ENCODE results near the gene IRF2. TPM values are rescaled to one million over a fixed set of nuclear protein-coding genes. Genes with fewer than 3 reads are reported as not detected.
A peak's percentile ranks its signal among the peaks of the same experiment; 100 is the strongest.
"Not testable (repeated sequence)": the region's sequence is repeated elsewhere in the genome, so short reads cannot be mapped to it uniquely, and the experiment has no call there.

IRF2 gene
- total and polyA plus RNA-seq, 2 donors from 2014 or later, result 16.8 to 42.8 TPM

- Histone ChIP-seq H3K36me3 (ENCODE audit: control insufficient read depth in 2 of 3, insufficient read depth in 3 of 3, low read length in 3 of 3) (no peaks in the 10 kb centered on the region), H3K27ac (ENCODE audit: low read depth in 2 of 2, low read length in 2 of 2) (no peak overlapping the region), H3K9me3 (ENCODE audit: control insufficient read depth in 2 of 3, insufficient read depth in 1 of 3, low read length in 3 of 3) (no peaks in the 10 kb centered on the region), H3K4me1 (ENCODE audit: control insufficient read depth in 2 of 3, insufficient read depth in 2 of 3, low read depth in 1 of 3, low read length in 3 of 3) (peaks cover 2 to 12% (median 7%) of the 10 kb centered on the region in 3 donors), H3K9ac (ENCODE audit: low read length in 3 of 3) (peak overlapping the region in 2 of 3 donors; percentile 70 to 84), H3K27me3 (ENCODE audit: control insufficient read depth, insufficient read depth, low read length) (no peaks in the 10 kb centered on the region), H3K4me3 (ENCODE audit: low read length in 3 of 3) (peak overlapping the region; percentile 72 to 90 (median 78))
- intact Hi-C loops (cut with DNase I), result no loop called here
- no peak for TF ChIP-seq CTCF (IDR thresholded peaks at IDR 0.05; ENCODE audit: borderline replicate concordance, extremely low read depth, insufficient read depth)
- DNase-seq (peak; percentile 83 to 94 (median 85)), FAIRE-seq (no peak)
These were observed 130.7 kb downstream of the IRF2 start for GRCh38 chr4:184343502-184344177.

- H3K9ac ChIP-seq (ENCODE audit: low read length in 3 of 3), result peak overlapping the region in 1 of 3 donors; percentile 70
- intact Hi-C loops (cut with DNase I); H3K4me1 ChIP-seq (ENCODE audit: control insufficient read depth in 2 of 3, insufficient read depth in 2 of 3, low read depth in 1 of 3, low read length in 3 of 3); H3K9me3 ChIP-seq (ENCODE audit: control insufficient read depth in 2 of 3, insufficient read depth in 1 of 3, low read length in 3 of 3); DNase-seq; H3K36me3 ChIP-seq (ENCODE audit: control insufficient read depth in 2 of 3, insufficient read depth in 3 of 3, low read length in 3 of 3); FAIRE-seq; H3K27me3 ChIP-seq (ENCODE audit: control insufficient read depth, insufficient read depth, low read length); H3K27ac ChIP-seq (ENCODE audit: low read depth in 2 of 2, low read length in 2 of 2); H3K4me3 ChIP-seq (ENCODE audit: low read length in 3 of 3): not testable (repeated sequence)
These were observed 131.5 kb downstream of the IRF2 start for GRCh38 chr4:184342857-184343237.

- Histone ChIP-seq H3K27me3 (ENCODE audit: control insufficient read depth, insufficient read depth, low read length) (no peaks in the 10 kb centered on the region), H3K9me3 (ENCODE audit: control insufficient read depth in 2 of 3, insufficient read depth in 1 of 3, low read length in 3 of 3) (no peaks in the 10 kb centered on the region), H3K4me3 (ENCODE audit: low read length in 3 of 3) (no peak overlapping the region), H3K9ac (ENCODE audit: low read length in 3 of 3) (no peak overlapping the region), H3K36me3 (ENCODE audit: control insufficient read depth in 2 of 3, insufficient read depth in 3 of 3, low read length in 3 of 3) (no peaks in the 10 kb centered on the region), H3K27ac (ENCODE audit: low read depth in 2 of 2, low read length in 2 of 2) (no peak overlapping the region), H3K4me1 (ENCODE audit: control insufficient read depth in 2 of 3, insufficient read depth in 2 of 3, low read depth in 1 of 3, low read length in 3 of 3) (peaks cover 0 to 2% (median under 1%) of the 10 kb centered on the region in 3 donors)
- DNase-seq, result no peak
- no peak for TF ChIP-seq CTCF (IDR thresholded peaks at IDR 0.05; ENCODE audit: borderline replicate concordance, extremely low read depth, insufficient read depth)
- intact Hi-C loops (cut with DNase I), result no loop called here
- no peak for FAIRE-seq
These were observed 132.0 kb downstream of the IRF2 start for GRCh38 chr4:184342167-184342856.

- H3K27me3 ChIP-seq (ENCODE audit: control insufficient read depth, insufficient read depth, low read length); intact Hi-C loops (cut with DNase I); FAIRE-seq; H3K4me3 ChIP-seq (ENCODE audit: low read length in 3 of 3); H3K36me3 ChIP-seq (ENCODE audit: control insufficient read depth in 2 of 3, insufficient read depth in 3 of 3, low read length in 3 of 3); H3K27ac ChIP-seq (ENCODE audit: low read depth in 2 of 2, low read length in 2 of 2); H3K4me1 ChIP-seq (ENCODE audit: control insufficient read depth in 2 of 3, insufficient read depth in 2 of 3, low read depth in 1 of 3, low read length in 3 of 3); H3K9me3 ChIP-seq (ENCODE audit: control insufficient read depth in 2 of 3, insufficient read depth in 1 of 3, low read length in 3 of 3); DNase-seq; H3K9ac ChIP-seq (ENCODE audit: low read length in 3 of 3): not testable (repeated sequence)
These were observed 134.8 kb downstream of the IRF2 start for GRCh38 chr4:184339398-184340193.
